ENCODE results near the gene TOX2. TPM values are rescaled to one million over a fixed set of nuclear protein-coding genes. Genes with fewer than 3 reads are reported as not detected.

Gene TOX2
- total RNA-seq, 1 experiment from 2014 or later, result 1.7 TPM

DNA sequence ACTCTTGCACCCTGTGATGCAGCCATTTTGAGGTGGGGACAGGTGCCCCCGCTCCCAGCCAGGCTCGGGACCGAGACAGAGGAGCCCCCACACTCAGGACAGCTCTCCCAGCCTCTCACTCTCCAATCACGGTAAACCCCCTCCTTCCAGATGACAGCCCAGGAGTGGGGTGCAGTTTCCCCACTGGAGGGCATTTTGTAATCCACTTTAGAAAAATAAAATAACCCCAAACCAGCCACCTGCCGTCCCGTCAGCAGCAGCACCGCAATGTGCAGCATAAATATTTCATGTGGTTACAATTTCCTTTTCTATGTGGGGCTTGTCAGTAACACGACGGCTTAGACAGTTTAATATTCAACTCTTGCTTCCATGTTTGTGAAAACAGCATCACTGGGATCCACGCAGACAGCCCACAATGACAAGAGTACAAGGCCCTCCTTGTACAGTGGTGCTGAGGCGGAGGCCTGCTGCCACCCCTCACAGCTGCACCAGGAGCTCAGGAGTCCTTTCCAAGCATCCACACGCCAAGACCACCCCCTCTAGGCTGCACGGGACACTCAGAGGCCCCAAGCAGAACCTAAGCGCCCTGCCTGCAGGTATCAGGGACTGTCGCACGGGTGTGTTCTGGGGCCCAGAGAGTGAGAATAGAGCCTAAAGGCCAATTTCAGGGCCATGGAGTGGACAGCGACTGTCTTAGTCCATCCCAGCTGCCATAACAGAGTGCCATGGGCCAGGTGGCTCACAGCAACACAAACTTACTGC lies 155.7 kb downstream of the TOX2 start:
- no CpG with 5 or more reads among the region's 17 CpGs for WGBS (ENCODE audit: extremely low coverage, insufficient read length, low lambda C conversion rate)
- H3K9ac ChIP-seq (ENCODE audit: extremely low read depth, insufficient read length, low read length), result no peak overlapping the region
- no peaks in the 10 kb centered on the region for H3K79me2 ChIP-seq (ENCODE audit: insufficient read depth, low read length)
- H3K4me3 Mint-ChIP-seq, result no peak overlapping the region
- H3K9me3 Mint-ChIP-seq, result no peaks in the 10 kb centered on the region
- no peak overlapping the region for H3K18ac ChIP-seq (ENCODE audit: insufficient read length, low read depth, low read length)
- no peak overlapping the region for H3T11ph ChIP-seq (ENCODE audit: low read length)
- H3K4me2 ChIP-seq (ENCODE audit: insufficient read depth, insufficient read length, low read length), result no peak overlapping the region
- no peak overlapping the region for H4K8ac ChIP-seq (replicated peaks; ENCODE audit: insufficient read length, low read depth, low read length)
- no peaks in the 10 kb centered on the region; the same call in 1 of the 2 replicates for H3K4me1 ChIP-seq (ENCODE audit: insufficient read depth, low read length)
- H3K14ac ChIP-seq (ENCODE audit: insufficient read depth, low read length), result no peak overlapping the region
- no peak overlapping the region for H2AK5ac ChIP-seq (ENCODE audit: insufficient read length, low read length)
- H3K23me2 ChIP-seq (ENCODE audit: insufficient read length, low read depth, low read length, poor library complexity, severe bottlenecking), result no peaks in the 10 kb centered on the region
- peak overlapping the region in 1 of 3 experiments; percentile 85; a peak in 1 of 7 replicates for H3K27ac Mint-ChIP-seq
- TF ChIP-seq, protein P1, sequence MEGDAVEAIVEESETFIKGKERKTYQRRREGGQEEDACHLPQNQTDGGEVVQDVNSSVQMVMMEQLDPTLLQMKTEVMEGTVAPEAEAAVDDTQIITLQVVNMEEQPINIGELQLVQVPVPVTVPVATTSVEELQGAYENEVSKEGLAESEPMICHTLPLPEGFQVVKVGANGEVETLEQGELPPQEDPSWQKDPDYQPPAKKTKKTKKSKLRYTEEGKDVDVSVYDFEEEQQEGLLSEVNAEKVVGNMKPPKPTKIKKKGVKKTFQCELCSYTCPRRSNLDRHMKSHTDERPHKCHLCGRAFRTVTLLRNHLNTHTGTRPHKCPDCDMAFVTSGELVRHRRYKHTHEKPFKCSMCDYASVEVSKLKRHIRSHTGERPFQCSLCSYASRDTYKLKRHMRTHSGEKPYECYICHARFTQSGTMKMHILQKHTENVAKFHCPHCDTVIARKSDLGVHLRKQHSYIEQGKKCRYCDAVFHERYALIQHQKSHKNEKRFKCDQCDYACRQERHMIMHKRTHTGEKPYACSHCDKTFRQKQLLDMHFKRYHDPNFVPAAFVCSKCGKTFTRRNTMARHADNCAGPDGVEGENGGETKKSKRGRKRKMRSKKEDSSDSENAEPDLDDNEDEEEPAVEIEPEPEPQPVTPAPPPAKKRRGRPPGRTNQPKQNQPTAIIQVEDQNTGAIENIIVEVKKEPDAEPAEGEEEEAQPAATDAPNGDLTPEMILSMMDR (conservative IDR thresholded peaks at IDR 0.05), result no peak
- no peak for DNase-seq
- H3K27me3 ChIP-seq (ENCODE audit: insufficient read depth, low read length), result no peaks in the 10 kb centered on the region
- H3K56ac ChIP-seq (ENCODE audit: insufficient read length, low read depth, low read length), result no peak overlapping the region
- no peaks in the 10 kb centered on the region for H3K36me3 Mint-ChIP-seq (ENCODE audit: insufficient read depth in 1 of 3, low read depth in 3 of 3)
- H2BK12ac ChIP-seq (ENCODE audit: insufficient read length, low read depth, low read length), result no peak overlapping the region
- H4K91ac ChIP-seq (ENCODE audit: insufficient read length, low read depth, low read length), result no peak overlapping the region
- no peak overlapping the region for H2AFZ ChIP-seq (ENCODE audit: low read length)
- no peak overlapping the region for H2BK15ac ChIP-seq (ENCODE audit: low read depth, low read length)
- no peaks in the 10 kb centered on the region; the same call in 1 of the 2 replicates for H3K27me3 Mint-ChIP-seq (ENCODE audit: low read depth)
- no peaks in the 10 kb centered on the region for H3K79me1 ChIP-seq (ENCODE audit: insufficient read depth, low read depth, low read length, poor library complexity, severe bottlenecking)
- H3K9me3 ChIP-seq (ENCODE audit: control insufficient read depth, low read depth, low read length), result no peaks in the 10 kb centered on the region
- no peaks in the 10 kb centered on the region for H4K20me1 ChIP-seq (ENCODE audit: control insufficient read depth, insufficient read depth, insufficient read length)
- H3K4ac ChIP-seq (ENCODE audit: low read depth, low read length), result no peak overlapping the region
- peaks cover 18 to 27% of the 10 kb centered on the region in 2 experiments for H3K4me1 Mint-ChIP-seq
- no peak overlapping the region for H4K5ac ChIP-seq (ENCODE audit: insufficient read length, low read depth, low read length)
- no peak overlapping the region for H3K23ac ChIP-seq (ENCODE audit: insufficient read length, low read depth, low read length)
- no peak overlapping the region for H2BK20ac ChIP-seq (ENCODE audit: low read depth, low read length, poor library complexity, severe bottlenecking)
- H3K27ac ChIP-seq (ENCODE audit: insufficient read length, low read depth, low read length), result no peak overlapping the region
- no peak overlapping the region for H2BK5ac ChIP-seq (ENCODE audit: insufficient read length, low read length)
- H2BK120ac ChIP-seq (ENCODE audit: low read depth, low read length, poor library complexity, severe bottlenecking), result no peak overlapping the region
